ENCODE data around the gene FAM234B.

Gene FAM234B

GRCh38 chr12:13117029-13117428 is 72.8 kb downstream of the FAM234B start:
- no peak overlapping the region for H3K4me3 ChIP-seq (ENCODE audit: low read depth, low read length)
- no peak for TF ChIP-seq CTCF (IDR thresholded peaks at IDR 0.05; ENCODE audit: low read depth, low read length)

GRCh38 chr12:13119826-13120225 is 75.6 kb downstream of the FAM234B start:
- TF ChIP-seq CTCF (IDR thresholded peaks at IDR 0.05; ENCODE audit: low read depth, low read length) = no peak
- no peak overlapping the region for H3K4me3 ChIP-seq (ENCODE audit: low read depth, low read length)

- TF ChIP-seq CTCF (IDR thresholded peaks at IDR 0.05; ENCODE audit: low read depth, low read length) = no peak
- H3K4me3 ChIP-seq (ENCODE audit: low read depth, low read length) = no peak overlapping the region
Measured at GRCh38 chr12:13120413-13120812, 76.2 kb downstream of the FAM234B start.

- H3K4me3 ChIP-seq (ENCODE audit: low read depth, low read length) = no peak overlapping the region
- no peak for TF ChIP-seq CTCF (IDR thresholded peaks at IDR 0.05; ENCODE audit: low read depth, low read length)
Measured at GRCh38 chr12:13121568-13121967, 77.4 kb downstream of the FAM234B start.

- TF ChIP-seq CTCF (IDR thresholded peaks at IDR 0.05; ENCODE audit: low read depth, low read length) = no peak
- H3K4me3 ChIP-seq (ENCODE audit: low read depth, low read length) = no peak overlapping the region
Measured at GRCh38 chr12:13124656-13125505, 80.7 kb downstream of the FAM234B start.

GRCh38 chr12:13125996-13126395 is 81.8 kb downstream of the FAM234B start:
- H3K4me3 ChIP-seq (ENCODE audit: low read depth, low read length) = no peak overlapping the region
- TF ChIP-seq CTCF (IDR thresholded peaks at IDR 0.05; ENCODE audit: low read depth, low read length) = no peak

GRCh38 chr12:13126494-13126893 is 82.3 kb downstream of the FAM234B start:
- no peak overlapping the region for H3K4me3 ChIP-seq (ENCODE audit: low read depth, low read length)
- TF ChIP-seq CTCF (IDR thresholded peaks at IDR 0.05; ENCODE audit: low read depth, low read length) = no peak

Measured in WI38 (cell line).